Stimulated activated naive CD4-positive, alpha-beta T cell (primary cell): Measurements from ENCODE around the gene CHAMP1.

Experiments used
- DNase-seq, 6 experiments: peaks; one replicate each; lab custom pipeline; 2025; lab: John Stamatoyannopoulos, UW

Gene CHAMP1

GRCh38 chr13:114314074-114314912 is at the start of gene CHAMP1:
Gene CHAMP1, plus strand, starts transcription at chr13:114314503. Its CDS starts 9,340 bp downstream, at chr13:114323843.
- peak; percentile 80 to 89 (median 86) for DNase-seq

GRCh38 chr13:114264886-114265611 is 49.3 kb upstream of the CHAMP1 start:
- no peak for DNase-seq

- DNase-seq, result no peak
Measured at GRCh38 chr13:114266241-114266640, 48.1 kb upstream of the CHAMP1 start.

- no peak for DNase-seq
Measured at GRCh38 chr13:114268344-114269280, 45.7 kb upstream of the CHAMP1 start.

- no peak for DNase-seq
Measured at GRCh38 chr13:114269281-114269770, 45.0 kb upstream of the CHAMP1 start.

GRCh38 chr13:114272977-114273376 is 41.3 kb upstream of the CHAMP1 start:
- no peak for DNase-seq

- no peak for DNase-seq
Measured at GRCh38 chr13:114275304-114275703, 39.0 kb upstream of the CHAMP1 start.

- no peak for DNase-seq
Measured at GRCh38 chr13:114279146-114279545, 35.2 kb upstream of the CHAMP1 start.

GRCh38 chr13:114279758-114280355 is 34.4 kb upstream of the CHAMP1 start:
- DNase-seq, result no peak

- DNase-seq, result peak; percentile 90 to 99 (median 93)
Measured at GRCh38 chr13:114281351-114282040, 32.8 kb upstream of the CHAMP1 start, which contains the start of gene UPF3A. Gene UPF3A, plus strand, starts transcription at chr13:114281601. Its CDS starts 39 bp downstream, at chr13:114281640.

GRCh38 chr13:114282041-114282670 is 32.1 kb upstream of the CHAMP1 start:
- peak in 5 of 6 experiments; percentile 15 to 96 (median 87) for DNase-seq

- DNase-seq, result no peak
Measured at GRCh38 chr13:114283576-114283975, 30.7 kb upstream of the CHAMP1 start.

GRCh38 chr13:114284680-114285079 is 29.6 kb upstream of the CHAMP1 start:
- no peak for DNase-seq

- DNase-seq, result no peak
Measured at GRCh38 chr13:114285166-114285808, 29.0 kb upstream of the CHAMP1 start.

GRCh38 chr13:114286808-114287207 is 27.5 kb upstream of the CHAMP1 start:
- no peak for DNase-seq

GRCh38 chr13:114288157-114288591 is 26.1 kb upstream of the CHAMP1 start:
- no peak for DNase-seq

- DNase-seq, result no peak
Measured at GRCh38 chr13:114296448-114296847, 17.9 kb upstream of the CHAMP1 start.

GRCh38 chr13:114296902-114297301 is 17.4 kb upstream of the CHAMP1 start:
- no peak for DNase-seq

GRCh38 chr13:114298866-114299265 is 15.4 kb upstream of the CHAMP1 start:
- no peak for DNase-seq
